IMR-90 (cell line): ENCODE data around the gene KCNN4.

Source experiments
- CEBPB ChIP-seq: IDR thresholded peaks from 2 replicates; pipeline ENCODE4 v1.6.1; 2012; ENCODE audit warnings: low read depth, low read length, improper control_type of control experiment
- FOS ChIP-seq: fragments of 150-350 bp; IDR thresholded peaks from 2 replicates; pipeline ENCODE4 v1.6.1; 2016; ENCODE audit warnings: low read depth, low read length
- MAFK ChIP-seq: IDR thresholded peaks from 2 replicates; pipeline ENCODE4 v1.6.1; 2012; ENCODE audit warnings: low read depth, low read length, improper control_type of control experiment
- MAZ ChIP-seq: IDR thresholded peaks from 2 replicates; pipeline ENCODE4 v1.6.1; 2012; ENCODE audit warnings: low read depth, mild to moderate bottlenecking, low read length, improper control_type of control experiment, moderate library complexity, borderline replicate concordance
- MXI1 ChIP-seq: IDR thresholded peaks from 2 replicates; pipeline ENCODE4 v1.6.1; 2012; ENCODE audit warnings: low read depth, mild to moderate bottlenecking, low read length, moderate library complexity, borderline replicate concordance
- NFE2L2 ChIP-seq: fragments of 150-350 bp; IDR thresholded peaks from 2 replicates; pipeline ENCODE4 v1.6.1; 2016; ENCODE audit warnings: low read depth, mild to moderate bottlenecking, low read length
- POLR2A ChIP-seq: IDR thresholded peaks from 2 replicates; pipeline ENCODE4 v1.6.1; 2012; ENCODE audit warnings: mild to moderate bottlenecking, low read depth, low read length
- RAD21 ChIP-seq: IDR thresholded peaks from 2 replicates; pipeline ENCODE4 v1.6.1; 2012; ENCODE audit warnings: low read length, improper control_type of control experiment
- RCOR1 ChIP-seq: IDR thresholded peaks from 2 replicates; pipeline ENCODE4 v1.6.1; 2012; ENCODE audit warnings: mild to moderate bottlenecking, low read length, improper control_type of control experiment; ENCODE audit not compliant: insufficient replicate concordance
- SMC3 ChIP-seq: fragments of 150-350 bp; IDR thresholded peaks from 2 replicates; pipeline ENCODE4 v1.6.1; 2016; ENCODE audit warnings: low read depth, mild to moderate bottlenecking, antibody characterized with exemption, low read length, moderate library complexity
- TF ChIP-seq, protein P1 (sequence below): conservative IDR thresholded peaks from 2 replicates; pipeline ENCODE4 v1.5.1; 2012; ENCODE audit warnings: mild to moderate bottlenecking, low read depth, low read length, improper control_type of control experiment

- TF ChIP-seq POLR2A (no peak), MXI1 (no peak), RAD21 (no peak), MAZ (no peak), NFE2L2 (no peak), CEBPB (no peak), RCOR1 (no peak), MAFK (no peak), FOS (no peak), SMC3 (no peak)
- TF ChIP-seq, protein P1, sequence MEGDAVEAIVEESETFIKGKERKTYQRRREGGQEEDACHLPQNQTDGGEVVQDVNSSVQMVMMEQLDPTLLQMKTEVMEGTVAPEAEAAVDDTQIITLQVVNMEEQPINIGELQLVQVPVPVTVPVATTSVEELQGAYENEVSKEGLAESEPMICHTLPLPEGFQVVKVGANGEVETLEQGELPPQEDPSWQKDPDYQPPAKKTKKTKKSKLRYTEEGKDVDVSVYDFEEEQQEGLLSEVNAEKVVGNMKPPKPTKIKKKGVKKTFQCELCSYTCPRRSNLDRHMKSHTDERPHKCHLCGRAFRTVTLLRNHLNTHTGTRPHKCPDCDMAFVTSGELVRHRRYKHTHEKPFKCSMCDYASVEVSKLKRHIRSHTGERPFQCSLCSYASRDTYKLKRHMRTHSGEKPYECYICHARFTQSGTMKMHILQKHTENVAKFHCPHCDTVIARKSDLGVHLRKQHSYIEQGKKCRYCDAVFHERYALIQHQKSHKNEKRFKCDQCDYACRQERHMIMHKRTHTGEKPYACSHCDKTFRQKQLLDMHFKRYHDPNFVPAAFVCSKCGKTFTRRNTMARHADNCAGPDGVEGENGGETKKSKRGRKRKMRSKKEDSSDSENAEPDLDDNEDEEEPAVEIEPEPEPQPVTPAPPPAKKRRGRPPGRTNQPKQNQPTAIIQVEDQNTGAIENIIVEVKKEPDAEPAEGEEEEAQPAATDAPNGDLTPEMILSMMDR, result no peak
Measured at GRCh38 chr19:43811837-43812236, 31.1 kb upstream of the KCNN4 start.
